Measurements from ENCODE around the gene SLC38A9.

The SLC38A9 gene

GRCh38 chr5:55668356-55668755 is 43.8 kb downstream of the SLC38A9 start:
- FAIRE-seq (no peak), DNase-seq (ENCODE audit: extremely low spot score, insufficient read length, low read depth) (no peak)

DNA sequence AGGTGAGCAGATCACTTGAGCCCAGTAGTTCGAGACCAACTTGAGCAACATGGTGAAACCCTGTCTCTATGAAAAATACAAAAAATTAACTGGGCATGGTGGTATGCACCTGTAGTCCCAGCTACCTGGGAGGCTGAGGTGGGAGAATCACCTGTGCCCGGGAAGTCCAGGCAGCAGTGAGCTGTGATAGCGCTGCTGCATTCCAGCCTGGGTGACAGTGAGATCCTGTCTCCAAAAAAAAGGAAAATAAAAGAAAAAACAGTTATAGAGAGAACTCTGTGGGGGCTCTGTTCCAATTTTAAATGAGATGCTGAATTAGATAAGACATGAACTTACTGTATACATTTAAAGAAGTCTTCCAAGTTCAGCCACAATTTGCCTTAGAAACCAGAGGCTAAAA is 44.2 kb downstream of the SLC38A9 start:
- FAIRE-seq, result no peak
- DNase-seq (ENCODE audit: extremely low spot score, insufficient read length, low read depth), result no peak

- no peak for FAIRE-seq
Observed at GRCh38 chr5:55665065-55665464, 47.1 kb downstream of the SLC38A9 start.

GRCh38 chr5:55657443-55657842 is 54.7 kb downstream of the SLC38A9 start:
- no peak for FAIRE-seq
- no peak for DNase-seq (ENCODE audit: extremely low spot score, insufficient read length, low read depth)

More at GRCh38 chr5:55665065-55665464, 47.1 kb downstream of the SLC38A9 start:
- no peak for DNase-seq (ENCODE audit: extremely low spot score, insufficient read length, low read depth)

DNA sequence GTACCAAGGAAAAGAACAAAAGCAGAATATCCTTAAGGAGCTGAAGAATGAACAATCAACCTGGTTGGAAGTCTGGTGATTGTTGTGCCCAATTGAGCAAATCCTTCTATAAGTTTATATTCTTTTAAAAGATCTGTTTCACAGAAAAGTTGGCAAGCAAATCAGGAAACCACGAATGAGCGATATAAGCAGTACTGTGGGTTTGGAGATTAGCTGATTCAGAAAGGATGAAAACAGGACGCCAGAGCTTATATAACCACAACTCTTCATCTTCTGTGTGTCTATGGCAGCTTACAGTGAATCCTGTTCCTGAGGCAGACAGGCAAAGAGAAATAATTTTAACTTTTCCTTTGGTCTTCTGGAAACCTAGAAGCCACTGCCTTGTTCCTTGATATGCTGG is 61.7 kb downstream of the SLC38A9 start:
- DNase-seq (ENCODE audit: extremely low spot score, insufficient read length, low read depth) (no peak), FAIRE-seq (no peak)

DNA sequence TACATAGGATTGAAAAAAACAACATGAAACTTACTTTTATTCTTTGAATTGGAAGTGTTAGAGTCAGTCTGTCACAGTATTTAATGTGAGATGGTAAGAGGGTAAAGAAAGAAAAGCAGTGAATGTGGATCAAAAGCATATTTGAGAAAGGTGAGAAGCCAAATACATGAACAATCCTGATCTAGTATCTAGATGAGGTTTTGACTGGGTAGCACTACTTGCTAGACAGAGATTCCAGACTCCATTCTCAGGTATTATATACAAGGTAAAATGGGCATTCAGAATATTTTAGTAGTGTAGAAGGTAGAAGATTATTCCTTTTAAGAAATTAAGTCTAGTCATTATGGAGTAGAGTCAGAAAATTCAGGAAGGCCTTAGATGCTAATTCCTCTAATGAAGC is 62.2 kb downstream of the SLC38A9 start:
- FAIRE-seq (no peak), DNase-seq (ENCODE audit: extremely low spot score, insufficient read length, low read depth) (no peak)

GRCh38 chr5:55645304-55645703 is 66.8 kb downstream of the SLC38A9 start:
- DNase-seq (ENCODE audit: extremely low spot score, insufficient read length, low read depth), result no peak
- FAIRE-seq, result no peak

- DNase-seq (ENCODE audit: extremely low spot score, insufficient read length, low read depth), result no peak
Observed at GRCh38 chr5:55638455-55638854, 73.7 kb downstream of the SLC38A9 start.

GRCh38 chr5:55638051-55638450 is 74.1 kb downstream of the SLC38A9 start:
- DNase-seq (ENCODE audit: extremely low spot score, insufficient read length, low read depth), result no peak
- no peak for FAIRE-seq

More at GRCh38 chr5:55638455-55638854, 73.7 kb downstream of the SLC38A9 start:
- FAIRE-seq, result no peak

- no peak for DNase-seq (ENCODE audit: extremely low spot score, insufficient read length, low read depth)
- no peak for FAIRE-seq
Observed at GRCh38 chr5:55636683-55637082, 75.4 kb downstream of the SLC38A9 start.

DNA sequence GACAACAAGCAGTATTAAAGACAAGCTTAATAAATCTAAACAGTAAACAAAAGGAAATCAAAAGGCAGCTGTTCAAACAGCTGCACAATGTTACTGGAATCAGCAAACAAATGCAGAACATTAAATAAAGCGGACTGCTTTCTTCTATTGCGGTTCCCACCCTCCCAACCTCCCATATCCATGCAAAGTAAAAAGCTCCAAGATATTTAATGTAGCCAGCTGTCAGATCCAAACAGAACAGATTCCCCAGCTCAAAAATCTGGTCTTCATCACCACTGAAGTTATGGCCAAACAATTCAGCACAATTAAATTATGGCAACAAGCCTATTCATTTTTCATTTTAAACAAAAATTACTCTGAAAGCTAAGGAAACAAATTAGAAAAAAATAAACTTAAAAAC is 75.9 kb downstream of the SLC38A9 start:
- FAIRE-seq (no peak), DNase-seq (ENCODE audit: extremely low spot score, insufficient read length, low read depth) (no peak)

DNA sequence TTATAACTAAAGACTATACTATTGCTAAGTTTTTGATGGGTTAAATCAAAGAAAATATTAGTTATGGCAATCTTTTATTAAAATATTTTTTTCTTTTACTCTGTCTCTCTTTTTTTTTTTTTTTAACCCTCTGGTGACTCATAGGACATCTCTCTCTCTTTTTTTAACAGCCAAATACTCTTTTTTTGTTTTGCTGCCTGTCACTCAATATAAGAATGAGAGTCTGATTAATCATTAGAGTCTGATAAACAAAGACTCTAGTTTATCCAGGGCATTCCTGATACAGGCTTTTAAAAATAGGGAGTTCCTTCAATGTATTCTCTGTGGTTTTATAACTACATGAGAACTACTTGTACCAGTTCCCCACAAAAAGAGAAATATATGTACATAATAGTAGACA is 77.3 kb downstream of the SLC38A9 start:
- DNase-seq (ENCODE audit: extremely low spot score, insufficient read length, low read depth), result no peak
- FAIRE-seq, result no peak

DNA sequence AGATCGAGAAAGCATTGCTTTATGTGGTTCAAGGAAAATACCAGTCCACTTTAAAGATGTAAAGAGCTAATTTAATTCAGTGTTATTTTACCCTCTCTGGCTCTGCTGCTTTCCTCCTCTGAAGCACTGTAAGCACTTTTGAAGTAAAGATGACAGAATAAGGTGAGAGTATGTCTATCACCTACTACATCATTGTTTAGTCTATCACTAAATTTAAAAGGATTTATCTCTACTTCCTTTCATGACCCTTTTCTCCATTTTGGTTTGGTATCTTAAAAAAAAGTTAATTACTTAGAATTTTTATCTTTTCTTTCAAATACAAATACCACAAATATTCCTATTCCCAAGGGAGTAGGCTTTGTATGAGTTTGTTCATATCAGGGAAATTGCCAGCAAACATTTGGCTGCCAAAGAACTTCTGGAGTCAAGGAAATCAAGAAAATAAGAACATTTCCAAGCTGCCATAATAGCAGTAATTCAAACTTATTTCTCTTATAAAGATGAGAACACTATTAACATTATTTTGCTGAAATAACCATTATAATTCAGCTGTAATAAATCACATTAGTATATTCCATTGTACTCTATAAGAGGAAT is 77.8 kb downstream of the SLC38A9 start:
- no peak for DNase-seq (ENCODE audit: extremely low spot score, insufficient read length, low read depth)
- FAIRE-seq, result no peak

- no peak for FAIRE-seq
- DNase-seq (ENCODE audit: extremely low spot score, insufficient read length, low read depth), result no peak
Observed at GRCh38 chr5:55633574-55634208, 78.4 kb downstream of the SLC38A9 start.

- DNase-seq (ENCODE audit: extremely low spot score, insufficient read length, low read depth) (no peak), FAIRE-seq (peak; percentile 5)
Observed at GRCh38 chr5:55629815-55630214, 82.3 kb downstream of the SLC38A9 start.

- no peak for FAIRE-seq
- DNase-seq (ENCODE audit: extremely low spot score, insufficient read length, low read depth), result no peak
Observed at GRCh38 chr5:55626790-55627189, 85.3 kb downstream of the SLC38A9 start.

DNA sequence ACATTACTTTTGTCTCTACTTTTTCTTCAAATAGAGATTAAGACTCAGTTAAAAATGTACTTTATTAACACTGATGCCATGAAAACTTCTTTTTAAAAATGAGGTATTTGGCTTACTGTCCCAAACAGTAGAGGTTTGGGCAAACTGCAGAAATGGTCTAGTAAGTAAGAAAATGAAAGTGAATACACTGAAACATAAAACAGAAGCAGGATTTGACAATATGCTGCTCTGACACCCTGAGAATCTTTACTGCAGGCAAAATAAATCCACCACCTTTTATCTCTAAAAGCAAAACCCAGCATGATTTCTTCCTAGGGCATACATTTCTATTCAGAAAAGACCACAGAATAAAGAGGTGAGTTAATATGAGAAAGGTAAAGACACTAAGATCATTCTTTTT is 86.2 kb downstream of the SLC38A9 start:
- FAIRE-seq (no peak), DNase-seq (ENCODE audit: extremely low spot score, insufficient read length, low read depth) (no peak)

GRCh38 chr5:55625589-55625909 is 86.6 kb downstream of the SLC38A9 start:
- FAIRE-seq, result no peak
- DNase-seq (ENCODE audit: extremely low spot score, insufficient read length, low read depth), result no peak

GRCh38 chr5:55624841-55625588 is 87.1 kb downstream of the SLC38A9 start:
- FAIRE-seq (no peak), DNase-seq (ENCODE audit: extremely low spot score, insufficient read length, low read depth) (no peak)

DNA sequence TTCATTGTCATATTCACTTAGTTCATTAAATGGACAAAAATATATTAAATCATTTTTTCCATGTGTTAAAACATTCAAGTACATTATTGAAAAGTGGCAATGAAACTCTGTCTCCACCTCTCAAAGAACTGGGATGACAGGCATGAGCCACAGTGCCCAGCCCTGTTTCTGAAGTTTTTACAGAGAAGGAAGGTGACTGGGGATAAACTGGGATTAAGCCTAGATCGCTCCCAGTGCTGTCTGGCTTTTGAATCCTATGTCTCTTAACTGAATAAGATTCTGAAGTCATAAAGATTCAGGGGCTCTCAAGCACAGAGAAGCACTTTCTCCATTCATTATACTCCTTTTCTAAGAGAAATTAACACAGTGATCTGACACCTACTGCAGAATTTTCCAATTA is 88.3 kb downstream of the SLC38A9 start:
- DNase-seq (ENCODE audit: extremely low spot score, insufficient read length, low read depth), result no peak
- FAIRE-seq, result no peak

DNA sequence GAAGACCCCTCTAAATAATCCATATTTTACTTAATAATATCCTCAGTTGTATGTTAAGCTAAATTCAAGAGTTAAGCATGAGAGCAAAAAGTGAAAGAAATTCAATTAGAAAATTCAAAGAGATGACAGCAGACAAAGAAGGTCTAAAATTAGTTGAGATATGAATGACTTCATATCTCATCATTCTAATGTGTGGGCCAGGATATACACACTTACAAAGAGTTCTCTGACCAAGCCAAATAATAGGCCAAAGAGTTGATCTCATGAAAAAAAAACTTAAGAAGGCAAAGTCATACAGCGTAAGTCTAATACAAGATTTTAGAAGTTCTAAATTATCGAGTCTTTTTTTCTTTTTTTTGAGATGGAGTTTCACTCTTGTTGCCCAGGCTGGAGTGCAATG is 89.7 kb downstream of the SLC38A9 start:
- DNase-seq (ENCODE audit: extremely low spot score, insufficient read length, low read depth) (no peak), FAIRE-seq (no peak)

- FAIRE-seq (no peak), DNase-seq (ENCODE audit: extremely low spot score, insufficient read length, low read depth) (no peak)
Observed at GRCh38 chr5:55621229-55621628, 90.9 kb downstream of the SLC38A9 start.
